H9 (cell line): ENCODE data around the gene SLC7A14. TPM values are rescaled to one million over a fixed set of nuclear protein-coding genes. Genes with fewer than 3 reads are reported as not detected.

Experiments used
- DNase-seq: peaks from one replicate; pipeline ENCODE4 v3.0.0-alpha.2; 2017
- H2AFZ ChIP-seq: one replicate; pipeline ENCODE4 v1.6.1; 2013; ENCODE audit warnings: mild to moderate bottlenecking, low read length, control low read depth, moderate library complexity
- H2AK5ac ChIP-seq: 2 replicates; pipeline ENCODE4 v1.6.1; 2013; ENCODE audit warnings: low read length, control low read depth, mixed read lengths; ENCODE audit not compliant: insufficient read length
- H2BK120ac ChIP-seq: one replicate; pipeline ENCODE4 v1.6.1; 2013; ENCODE audit warnings: low read depth, mild to moderate bottlenecking, low read length, control low read depth, inconsistent platforms; ENCODE audit not compliant: poor library complexity, severe bottlenecking
- H2BK12ac ChIP-seq: 2 replicates; pipeline ENCODE4 v1.6.1; 2013; ENCODE audit warnings: low read length, control low read depth, mixed read lengths, low read depth; ENCODE audit not compliant: insufficient read length
- H2BK15ac ChIP-seq: 2 replicates; pipeline ENCODE4 v1.6.1; 2013; ENCODE audit warnings: low read depth, low read length, control low read depth
- H2BK20ac ChIP-seq: one replicate; pipeline ENCODE4 v1.6.1; 2013; ENCODE audit warnings: low read depth, mild to moderate bottlenecking, low read length, control low read depth, inconsistent platforms; ENCODE audit not compliant: poor library complexity, severe bottlenecking
- H2BK5ac ChIP-seq: 2 replicates; pipeline ENCODE4 v1.6.1; 2013; ENCODE audit warnings: low read length, control low read depth, mixed read lengths; ENCODE audit not compliant: insufficient read length
- H3K14ac ChIP-seq: 2 replicates; pipeline ENCODE4 v1.6.1; 2013; ENCODE audit warnings: low read length, control low read depth; ENCODE audit not compliant: insufficient read depth
- H3K18ac ChIP-seq: 2 replicates; pipeline ENCODE4 v1.6.1; 2013; ENCODE audit warnings: low read depth, mild to moderate bottlenecking, mixed read lengths, low read length, control low read depth; ENCODE audit not compliant: insufficient read length
- H3K23ac ChIP-seq: 2 replicates; pipeline ENCODE4 v1.6.1; 2013; ENCODE audit warnings: low read length, control low read depth, mixed read lengths, low read depth; ENCODE audit not compliant: insufficient read length
- H3K23me2 ChIP-seq: 2 replicates; pipeline ENCODE4 v1.6.1; 2013; ENCODE audit warnings: low read depth, mild to moderate bottlenecking, mixed read lengths, low read length, control low read depth; ENCODE audit not compliant: insufficient read length, poor library complexity, severe bottlenecking
- H3K27ac ChIP-seq: 2 replicates; pipeline ENCODE4 v1.5.1; 2013; ENCODE audit warnings: low read length, control low read depth, mixed read lengths, low read depth; ENCODE audit not compliant: insufficient read length
- H3K27me3 ChIP-seq: 2 replicates; pipeline ENCODE4 v1.6.1; 2013; ENCODE audit warnings: low read length, control low read depth, inconsistent platforms; ENCODE audit not compliant: insufficient read depth
- H3K4ac ChIP-seq: 2 replicates; pipeline ENCODE4 v1.6.1; 2013; ENCODE audit warnings: low read depth, mild to moderate bottlenecking, control low read depth, inconsistent platforms, low read length, moderate library complexity
- H3K4me1 ChIP-seq: 2 replicates; pipeline ENCODE4 v1.6.1; 2013; ENCODE audit warnings: low read length, control low read depth, inconsistent platforms; ENCODE audit not compliant: insufficient read depth
- H3K4me2 ChIP-seq: 2 replicates; pipeline ENCODE4 v1.6.1; 2013; ENCODE audit warnings: low read length, control low read depth, mixed read lengths; ENCODE audit not compliant: insufficient read length, insufficient read depth
- H3K56ac ChIP-seq: 2 replicates; pipeline ENCODE4 v1.6.1; 2013; ENCODE audit warnings: low read depth, mild to moderate bottlenecking, mixed read lengths, low read length, control low read depth; ENCODE audit not compliant: insufficient read length
- H3K79me1 ChIP-seq: 2 replicates; pipeline ENCODE4 v1.6.1; 2013; ENCODE audit warnings: low read depth, mild to moderate bottlenecking, moderate library complexity, low read length, control low read depth, inconsistent platforms; ENCODE audit not compliant: insufficient read depth, poor library complexity, severe bottlenecking
- H3K79me2 ChIP-seq: 2 replicates; pipeline ENCODE4 v1.6.1; 2013; ENCODE audit warnings: low read length, control low read depth, inconsistent platforms; ENCODE audit not compliant: insufficient read depth
- H3K9ac ChIP-seq: 2 replicates; pipeline ENCODE4 v1.6.1; 2013; ENCODE audit warnings: low read length, control low read depth, mixed read lengths; ENCODE audit not compliant: insufficient read length; ENCODE audit errors: extremely low read depth
- H3K9me3 ChIP-seq: one replicate; pipeline ENCODE4 v1.6.1; 2013; ENCODE audit warnings: low read depth, low read length, inconsistent platforms; ENCODE audit not compliant: control insufficient read depth
- H3T11ph ChIP-seq: one replicate; pipeline ENCODE4 v1.6.1; 2013; ENCODE audit warnings: mild to moderate bottlenecking, low read length, control low read depth, inconsistent platforms
- H4K20me1 ChIP-seq: one replicate; pipeline ENCODE4 v1.6.1; 2013; ENCODE audit not compliant: control insufficient read depth, insufficient read length, insufficient read depth
- H4K5ac ChIP-seq: 2 replicates; pipeline ENCODE4 v1.6.1; 2013; ENCODE audit warnings: low read depth, mild to moderate bottlenecking, mixed read lengths, low read length, control low read depth; ENCODE audit not compliant: insufficient read length
- H4K8ac ChIP-seq: replicated peaks from 2 replicates; pipeline ENCODE4 v1.6.1; 2013; ENCODE audit warnings: low read length, control low read depth, mixed read lengths, low read depth; ENCODE audit not compliant: insufficient read length
- H4K91ac ChIP-seq: 2 replicates; pipeline ENCODE4 v1.6.1; 2013; ENCODE audit warnings: low read depth, mild to moderate bottlenecking, moderate library complexity, mixed read lengths, low read length, control low read depth; ENCODE audit not compliant: insufficient read length
- H3K27ac Mint-ChIP-seq, 3 experiments: 2 replicates in 2 of 3; 3 replicates in 1 of 3; pipeline ENCODE4 v1.8.0; 2020 to 2021; ENCODE audit warnings: mixed read lengths in 3 of 3, mild to moderate bottlenecking in 1 of 3, moderate library complexity in 1 of 3
- H3K27me3 Mint-ChIP-seq: 2 replicates; pipeline ENCODE4 v1.8.0; 2021; ENCODE audit warnings: low read depth, mild to moderate bottlenecking, moderate library complexity, mixed read lengths
- H3K36me3 Mint-ChIP-seq, 3 experiments: 2 replicates in 2 of 3; 3 replicates in 1 of 3; pipeline ENCODE4 v1.8.0; 2020 to 2021; ENCODE audit warnings: low read depth in 3 of 3, mixed read lengths in 3 of 3; ENCODE audit not compliant: insufficient read depth in 1 of 3
- H3K4me1 Mint-ChIP-seq, 2 experiments: 2 replicates each; pipeline ENCODE4 v1.8.0; 2020; ENCODE audit warnings: mixed read lengths in 2 of 2
- H3K4me3 Mint-ChIP-seq, 2 experiments: 2 replicates in 1 of 2; 3 replicates in 1 of 2; pipeline ENCODE4 v1.8.0; 2020 to 2021; ENCODE audit warnings: mild to moderate bottlenecking in 2 of 2, mixed read lengths in 2 of 2, moderate library complexity in 1 of 2
- H3K9me3 Mint-ChIP-seq, 2 experiments: 2 replicates in 1 of 2; 3 replicates in 1 of 2; pipeline ENCODE4 v1.8.0; 2020; ENCODE audit warnings: mild to moderate bottlenecking in 2 of 2, mixed read lengths in 2 of 2, moderate library complexity in 1 of 2
- WGBS: extraction: QIAGEN DNeasy Blood & Tissue Kit; methylation state at CpG from one replicate; pipeline ENCODE4 v1.1.7; 2013; ENCODE audit warnings: missing lambda C conversion rate, low lambda C conversion rate, mixed read lengths; ENCODE audit not compliant: insufficient read length; ENCODE audit errors: extremely low coverage; 5-methylcytosine and 5-hydroxymethylcytosine counted together
- total RNA-seq: library from RNA; stranded (reverse); gene quantifications from 2 replicates; pipeline ENCODE4 v1.2.1, GENCODE V29; 2021
- TF ChIP-seq, protein P1 (sequence below): fragments of 200-600 bp; sonication (generic); conservative IDR thresholded peaks from 3 replicates; pipeline ENCODE4 v1.8.0; 2021; ENCODE audit warnings: antibody characterized with exemption, mild to moderate bottlenecking

Gene SLC7A14
- total RNA-seq, 1 experiment from 2014 or later: 0.42 TPM

DNA sequence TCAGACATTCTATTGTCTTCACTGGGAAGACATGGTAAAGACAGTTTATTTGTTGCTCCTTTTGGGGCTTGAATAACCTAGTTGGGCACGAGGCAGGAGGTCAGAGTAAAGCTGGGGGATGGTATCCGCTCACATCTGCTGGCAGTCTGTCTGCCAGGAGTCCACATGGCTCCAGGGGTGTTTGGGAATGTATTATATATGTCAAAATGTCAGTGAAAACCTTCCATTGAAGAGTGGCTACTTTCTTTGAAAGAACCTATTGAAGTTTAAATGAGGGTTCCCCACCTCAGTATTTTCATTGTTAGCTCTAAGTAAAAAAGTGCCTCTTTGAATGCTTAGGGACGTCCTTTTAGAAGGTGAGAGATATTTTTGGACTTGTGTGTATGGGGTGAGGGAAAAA is 98.8 kb downstream of the SLC7A14 start:
- Mint-ChIP-seq H3K4me1 (peaks cover 19 to 23% of the 10 kb centered on the region in 2 experiments), H3K27ac (no peak overlapping the region), H3K27me3 (no peaks in the 10 kb centered on the region; the same call in 1 of the 2 replicates), H3K9me3 (peaks cover 0 to 2% of the 10 kb centered on the region in 2 experiments; a peak in 1 of 5 replicates), H3K4me3 (no peak overlapping the region; a peak in 1 of 5 replicates), H3K36me3 (peaks cover 0 to 4% (median 0%) of the 10 kb centered on the region in 3 experiments; a peak in 1 of 7 replicates)
- Histone ChIP-seq H2BK12ac (no peak overlapping the region), H3K9ac (no peak overlapping the region), H2BK20ac (no peak overlapping the region), H3K27ac (no peak overlapping the region), H2BK120ac (no peak overlapping the region), H3K4me2 (no peak overlapping the region), H3K79me1 (no peaks in the 10 kb centered on the region), H3K23ac (no peak overlapping the region), H2AFZ (no peak overlapping the region), H4K8ac (no peak overlapping the region), H2BK5ac (no peak overlapping the region), H3K18ac (no peak overlapping the region), H4K91ac (no peak overlapping the region), H3K79me2 (no peaks in the 10 kb centered on the region), H3K4me1 (peaks cover 4% of the 10 kb centered on the region; the same call in 1 of the 2 replicates), H3K4ac (no peak overlapping the region), H3K56ac (no peak overlapping the region), H4K5ac (no peak overlapping the region), H2AK5ac (no peak overlapping the region), H3T11ph (no peak overlapping the region), H3K9me3 (no peaks in the 10 kb centered on the region), H2BK15ac (no peak overlapping the region), H3K27me3 (no peaks in the 10 kb centered on the region), H4K20me1 (no peaks in the 10 kb centered on the region), H3K14ac (no peak overlapping the region), H3K23me2 (no peaks in the 10 kb centered on the region)
- TF ChIP-seq, protein P1, sequence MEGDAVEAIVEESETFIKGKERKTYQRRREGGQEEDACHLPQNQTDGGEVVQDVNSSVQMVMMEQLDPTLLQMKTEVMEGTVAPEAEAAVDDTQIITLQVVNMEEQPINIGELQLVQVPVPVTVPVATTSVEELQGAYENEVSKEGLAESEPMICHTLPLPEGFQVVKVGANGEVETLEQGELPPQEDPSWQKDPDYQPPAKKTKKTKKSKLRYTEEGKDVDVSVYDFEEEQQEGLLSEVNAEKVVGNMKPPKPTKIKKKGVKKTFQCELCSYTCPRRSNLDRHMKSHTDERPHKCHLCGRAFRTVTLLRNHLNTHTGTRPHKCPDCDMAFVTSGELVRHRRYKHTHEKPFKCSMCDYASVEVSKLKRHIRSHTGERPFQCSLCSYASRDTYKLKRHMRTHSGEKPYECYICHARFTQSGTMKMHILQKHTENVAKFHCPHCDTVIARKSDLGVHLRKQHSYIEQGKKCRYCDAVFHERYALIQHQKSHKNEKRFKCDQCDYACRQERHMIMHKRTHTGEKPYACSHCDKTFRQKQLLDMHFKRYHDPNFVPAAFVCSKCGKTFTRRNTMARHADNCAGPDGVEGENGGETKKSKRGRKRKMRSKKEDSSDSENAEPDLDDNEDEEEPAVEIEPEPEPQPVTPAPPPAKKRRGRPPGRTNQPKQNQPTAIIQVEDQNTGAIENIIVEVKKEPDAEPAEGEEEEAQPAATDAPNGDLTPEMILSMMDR: no peak
- DNase-seq: no peak
- WGBS: no CpG with 5 or more reads among the region's 3 CpGs
